ENCODE results near the gene DSCAML1.

DSCAML1 gene

GRCh38 chr11:117794772-117795629, 2.0 kb downstream of the DSCAML1 start (continued):
- no peak for TF ChIP-seq POU6F1 (CRISPR knock-in tag; IDR thresholded peaks at IDR 0.05; ENCODE audit: borderline replicate concordance, low read depth)
- TF ChIP-seq ESRRG (CRISPR knock-in tag; IDR thresholded peaks at IDR 0.05) = no peak
- no peak for TF ChIP-seq TSHZ2 (CRISPR knock-in tag; IDR thresholded peaks at IDR 0.05)

- no peak for TF ChIP-seq ZFP30 (CRISPR knock-in tag; IDR thresholded peaks at IDR 0.05)
- TF ChIP-seq PPARA (CRISPR knock-in tag; IDR thresholded peaks at IDR 0.05; ENCODE audit: borderline replicate concordance) = no peak
- no peak for TF ChIP-seq SNAI2 (CRISPR knock-in tag; IDR thresholded peaks at IDR 0.05)
- no peak for TF ChIP-seq OSR1 (CRISPR knock-in tag; IDR thresholded peaks at IDR 0.05)
- TF ChIP-seq RARB (CRISPR knock-in tag; IDR thresholded peaks at IDR 0.05) = no peak
- no peak for TF ChIP-seq ZNF8 (CRISPR knock-in tag; IDR thresholded peaks at IDR 0.05)
- no peak for TF ChIP-seq BACH2 (CRISPR knock-in tag; IDR thresholded peaks at IDR 0.05; ENCODE audit: borderline replicate concordance)
- TF ChIP-seq POU6F1 (CRISPR knock-in tag; IDR thresholded peaks at IDR 0.05; ENCODE audit: borderline replicate concordance, low read depth) = no peak
- no peak for TF ChIP-seq PATZ1 (CRISPR knock-in tag; IDR thresholded peaks at IDR 0.05; ENCODE audit: borderline replicate concordance)
- TF ChIP-seq GLIS3 (CRISPR knock-in tag; IDR thresholded peaks at IDR 0.05) = no peak
- no peak for TF ChIP-seq ESRRG (CRISPR knock-in tag; IDR thresholded peaks at IDR 0.05)
- no peak for TF ChIP-seq CREB5 (CRISPR knock-in tag; IDR thresholded peaks at IDR 0.05; ENCODE audit: low read depth)
- TF ChIP-seq ZNF565 (CRISPR knock-in tag; conservative IDR thresholded peaks at IDR 0.05; ENCODE audit: low read depth) = no peak
Measured at GRCh38 chr11:117794135-117794534, 2.9 kb downstream of the DSCAML1 start.

GRCh38 chr11:117793583-117793982, 3.4 kb downstream of the DSCAML1 start:
- TF ChIP-seq ZFP30 (CRISPR knock-in tag; IDR thresholded peaks at IDR 0.05) (no peak), OSR1 (CRISPR knock-in tag; IDR thresholded peaks at IDR 0.05) (no peak), SNAI2 (CRISPR knock-in tag; IDR thresholded peaks at IDR 0.05) (no peak), CSDC2 (CRISPR knock-in tag; IDR thresholded peaks at IDR 0.05) (no peak), PATZ1 (CRISPR knock-in tag; IDR thresholded peaks at IDR 0.05; ENCODE audit: borderline replicate concordance) (no peak), TOX (CRISPR knock-in tag; IDR thresholded peaks at IDR 0.05; ENCODE audit: borderline replicate concordance) (no peak), ZC3H10 (CRISPR knock-in tag; IDR thresholded peaks at IDR 0.05) (no peak)
- no peak for ATAC-seq

More at GRCh38 chr11:117794135-117794534, 2.9 kb downstream of the DSCAML1 start:
- ATAC-seq = no peak

All from SK-N-SH treated with all-trans-retinoic acid at 6 μM for 48 hours (cell line).